ENCODE data around the gene SV2A.
"Not testable (repeated sequence)": the region's sequence is repeated elsewhere in the genome, so short reads cannot be mapped to it uniquely, and the experiment has no call there.

Gene SV2A

GRCh38 chr1:149927563-149928400 lies 10.1 kb upstream of the SV2A start, which contains the start of gene SF3B4:
Gene SF3B4, minus strand, starts transcription at chr1:149927803. Its CDS starts 44 bp downstream, at chr1:149927759.
- DNase-seq, result peak; percentile 90 to 94

GRCh38 chr1:149927056-149927562 lies 9.5 kb upstream of the SV2A start:
- DNase-seq, result no peak

GRCh38 chr1:149926296-149926695 lies 8.7 kb upstream of the SV2A start:
- DNase-seq, result no peak

GRCh38 chr1:149925751-149926150 lies 8.1 kb upstream of the SV2A start:
- no peak for DNase-seq

GRCh38 chr1:149925345-149925744 lies 7.7 kb upstream of the SV2A start:
- DNase-seq, result no peak

- DNase-seq, result no peak
These were observed 6.0 kb upstream of the SV2A start for GRCh38 chr1:149923626-149924025.

- no peak for DNase-seq
These were observed 769 bp downstream of the SV2A start for GRCh38 chr1:149916898-149917252.

- DNase-seq, result no peak
These were observed 1.3 kb downstream of the SV2A start for GRCh38 chr1:149916193-149916897.

GRCh38 chr1:149915429-149916192 lies 2.0 kb downstream of the SV2A start:
- DNase-seq, result no peak

- DNase-seq, result no peak
These were observed 3.1 kb downstream of the SV2A start for GRCh38 chr1:149914545-149914944.

- DNase-seq, result no peak
These were observed 11.0 kb downstream of the SV2A start for GRCh38 chr1:149906570-149907075.

- no peak for DNase-seq
These were observed 13.7 kb downstream of the SV2A start for GRCh38 chr1:149903836-149904491.

GRCh38 chr1:149899460-149900284 lies 18.0 kb downstream of the SV2A start, which contains the start of gene BOLA1:
Gene BOLA1, plus strand, starts transcription at chr1:149899568. Its CDS starts 492 bp downstream, at chr1:149900060.
- peak; percentile 77 to 85 for DNase-seq

GRCh38 chr1:149896575-149896974 lies 21.1 kb downstream of the SV2A start:
- peak; percentile 53 to 59 for DNase-seq

GRCh38 chr1:149888999-149889289 lies 28.7 kb downstream of the SV2A start:
- no peak for DNase-seq

GRCh38 chr1:149888247-149888998 lies 29.2 kb downstream of the SV2A start:
- peak; percentile 76 to 86 for DNase-seq

- DNase-seq, result peak; percentile 95 to 97
These were observed 30.0 kb downstream of the SV2A start for GRCh38 chr1:149887456-149888246.

GRCh38 chr1:149887196-149887455 lies 30.5 kb downstream of the SV2A start:
- DNase-seq, result not testable (repeated sequence)

- DNase-seq, result peak; percentile 97 to 99
These were observed 31.0 kb downstream of the SV2A start for GRCh38 chr1:149886396-149887195.

- DNase-seq, result not testable (repeated sequence)
These were observed 31.6 kb downstream of the SV2A start for GRCh38 chr1:149886121-149886395.
